HepG2 (cell line): ENCODE results near the gene ARHGEF10L.

ENCODE experiments used
- AFF4 ChIP-seq: sonication (generic); formaldehyde crosslinking; IDR thresholded peaks from 2 replicates; pipeline ENCODE4 v1.4.0; 2020; ENCODE audit warnings: missing genetic modification reagents
- PHF8 ChIP-seq: sonication (generic); formaldehyde crosslinking; IDR thresholded peaks from 2 replicates; pipeline ENCODE4 v1.5.0; 2020; ENCODE audit warnings: missing genetic modification reagents
- POLR2A ChIP-seq, 2 experiments: IDR thresholded peaks; 2 replicates each; pipeline ENCODE4 v1.6.1; 2011; ENCODE audit warnings: low read depth in 2 of 2, low read length in 2 of 2, mild to moderate bottlenecking in 1 of 2, moderate library complexity in 1 of 2; ENCODE audit not compliant: insufficient read depth in 1 of 2
- ZFX ChIP-seq: sonication (generic); formaldehyde crosslinking; IDR thresholded peaks from 2 replicates; pipeline ENCODE4 v1.4.0; 2020; ENCODE audit warnings: mild to moderate bottlenecking, low read depth, missing genetic modification reagents, moderate library complexity
- ZNF17 ChIP-seq: sonication (generic); formaldehyde crosslinking; IDR thresholded peaks from 2 replicates; pipeline ENCODE4 v1.5.0; 2020; ENCODE audit warnings: mild to moderate bottlenecking, missing genetic modification reagents
- ZNF383 ChIP-seq: sonication (generic); formaldehyde crosslinking; IDR thresholded peaks from 2 replicates; pipeline ENCODE4 v1.4.0; 2020; ENCODE audit warnings: missing genetic modification reagents, mild to moderate bottlenecking, borderline replicate concordance
- ZNF468 ChIP-seq: sonication (generic); formaldehyde crosslinking; IDR thresholded peaks from 2 replicates; pipeline ENCODE4 v1.8.0; 2022; ENCODE audit warnings: mild to moderate bottlenecking, moderate library complexity, missing genetic modification reagents
- ZNF780A ChIP-seq: sonication (generic); formaldehyde crosslinking; IDR thresholded peaks from 2 replicates; pipeline ENCODE4 v1.8.0; 2022; ENCODE audit warnings: mild to moderate bottlenecking, missing genetic modification reagents, moderate library complexity

GRCh38 chr1:17538428-17539117 lies 925 bp upstream of the ARHGEF10L start:
- TF ChIP-seq ZNF468 (CRISPR knock-in tag) (no peak), PHF8 (CRISPR knock-in tag) (no peak), POLR2A (IDR thresholded peaks at IDR 0.05; ENCODE audit: insufficient read depth in 1 of 2, low read depth in 2 of 2, low read length in 2 of 2) (no peak), AFF4 (CRISPR knock-in tag) (no peak), ZNF383 (CRISPR knock-in tag) (no peak), ZNF17 (CRISPR knock-in tag) (no peak), ZFX (CRISPR knock-in tag) (no peak), ZNF780A (CRISPR knock-in tag) (no peak)
